ENCODE data around the gene CFAP61.

The CFAP61 gene

DNA sequence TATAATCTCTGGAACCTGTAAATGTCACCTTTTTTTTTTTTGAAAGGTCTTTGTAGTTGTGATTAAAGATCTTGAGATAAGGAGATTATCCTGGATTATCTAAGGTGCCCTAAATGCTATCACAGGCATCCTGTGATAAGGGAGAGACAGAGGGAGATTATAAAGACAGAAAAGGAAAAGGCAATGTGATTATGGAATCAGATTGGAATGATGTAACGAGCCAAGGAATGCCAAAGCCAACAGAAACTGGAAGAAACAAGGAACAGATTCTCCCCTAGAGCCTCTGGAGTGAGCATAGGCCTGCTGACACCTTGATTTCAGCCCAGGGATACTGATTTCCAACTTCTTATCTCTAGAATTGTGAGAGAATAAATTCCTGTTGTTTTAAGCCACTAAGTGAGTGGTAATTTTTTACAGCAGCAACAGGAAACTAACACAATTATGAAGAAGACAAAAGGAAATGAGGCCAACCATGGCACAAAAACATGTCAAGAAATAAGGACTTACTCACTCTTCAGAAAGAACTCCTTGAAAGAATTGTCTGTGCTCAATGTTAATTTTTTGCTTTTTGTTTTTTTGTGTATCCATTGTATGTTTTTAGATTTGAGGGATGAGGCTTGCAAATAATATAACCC lies 82.7 kb downstream of the CFAP61 start:
- TF ChIP-seq, protein P1, sequence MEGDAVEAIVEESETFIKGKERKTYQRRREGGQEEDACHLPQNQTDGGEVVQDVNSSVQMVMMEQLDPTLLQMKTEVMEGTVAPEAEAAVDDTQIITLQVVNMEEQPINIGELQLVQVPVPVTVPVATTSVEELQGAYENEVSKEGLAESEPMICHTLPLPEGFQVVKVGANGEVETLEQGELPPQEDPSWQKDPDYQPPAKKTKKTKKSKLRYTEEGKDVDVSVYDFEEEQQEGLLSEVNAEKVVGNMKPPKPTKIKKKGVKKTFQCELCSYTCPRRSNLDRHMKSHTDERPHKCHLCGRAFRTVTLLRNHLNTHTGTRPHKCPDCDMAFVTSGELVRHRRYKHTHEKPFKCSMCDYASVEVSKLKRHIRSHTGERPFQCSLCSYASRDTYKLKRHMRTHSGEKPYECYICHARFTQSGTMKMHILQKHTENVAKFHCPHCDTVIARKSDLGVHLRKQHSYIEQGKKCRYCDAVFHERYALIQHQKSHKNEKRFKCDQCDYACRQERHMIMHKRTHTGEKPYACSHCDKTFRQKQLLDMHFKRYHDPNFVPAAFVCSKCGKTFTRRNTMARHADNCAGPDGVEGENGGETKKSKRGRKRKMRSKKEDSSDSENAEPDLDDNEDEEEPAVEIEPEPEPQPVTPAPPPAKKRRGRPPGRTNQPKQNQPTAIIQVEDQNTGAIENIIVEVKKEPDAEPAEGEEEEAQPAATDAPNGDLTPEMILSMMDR (IDR thresholded peaks at IDR 0.05; ENCODE audit: borderline replicate concordance, control extremely low read depth, extremely low read depth, insufficient read depth, missing control alignments), result no peak
- DNase-seq (ENCODE audit: low spot score), result no peak

GRCh38 chr20:20136313-20136712 lies 84.0 kb downstream of the CFAP61 start:
- in situ Hi-C loops (cut with MboI; ENCODE audit: low sequenced_read_pairs, unreplicated experiment), result no loop called here
- TF ChIP-seq, protein P1 (IDR thresholded peaks at IDR 0.05; ENCODE audit: borderline replicate concordance, control extremely low read depth, extremely low read depth, insufficient read depth, missing control alignments), result no peak
- no peak for DNase-seq (ENCODE audit: low spot score)

More for the DNA sequence above, 82.7 kb downstream of the CFAP61 start:
- in situ Hi-C loops (cut with MboI; ENCODE audit: low sequenced_read_pairs, unreplicated experiment), result no loop called here

DNA sequence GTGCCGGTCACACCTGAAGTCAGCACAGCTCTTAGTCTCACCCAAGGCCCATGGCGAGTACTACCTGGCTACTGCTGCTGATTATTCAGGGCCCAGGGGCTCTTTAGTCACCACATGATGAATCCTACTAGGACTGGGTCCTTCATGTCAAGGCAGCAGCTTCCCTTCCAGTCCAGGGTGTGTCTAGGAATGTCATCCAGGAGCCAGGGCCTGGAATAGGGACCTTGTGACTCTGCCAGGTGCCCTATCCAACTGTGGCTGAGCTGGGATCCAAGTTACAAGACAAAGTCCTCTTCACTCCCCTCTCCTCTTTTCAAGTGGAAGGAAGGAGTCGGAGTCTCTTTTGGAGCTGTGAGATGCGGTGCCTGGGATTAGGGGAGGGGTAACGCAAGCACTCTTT lies 85.5 kb downstream of the CFAP61 start:
- in situ Hi-C loops (cut with MboI; ENCODE audit: low sequenced_read_pairs, unreplicated experiment), result no loop called here
- DNase-seq (ENCODE audit: low spot score), result no peak
- TF ChIP-seq, protein P1 (IDR thresholded peaks at IDR 0.05; ENCODE audit: borderline replicate concordance, control extremely low read depth, extremely low read depth, insufficient read depth, missing control alignments), result no peak

DNA sequence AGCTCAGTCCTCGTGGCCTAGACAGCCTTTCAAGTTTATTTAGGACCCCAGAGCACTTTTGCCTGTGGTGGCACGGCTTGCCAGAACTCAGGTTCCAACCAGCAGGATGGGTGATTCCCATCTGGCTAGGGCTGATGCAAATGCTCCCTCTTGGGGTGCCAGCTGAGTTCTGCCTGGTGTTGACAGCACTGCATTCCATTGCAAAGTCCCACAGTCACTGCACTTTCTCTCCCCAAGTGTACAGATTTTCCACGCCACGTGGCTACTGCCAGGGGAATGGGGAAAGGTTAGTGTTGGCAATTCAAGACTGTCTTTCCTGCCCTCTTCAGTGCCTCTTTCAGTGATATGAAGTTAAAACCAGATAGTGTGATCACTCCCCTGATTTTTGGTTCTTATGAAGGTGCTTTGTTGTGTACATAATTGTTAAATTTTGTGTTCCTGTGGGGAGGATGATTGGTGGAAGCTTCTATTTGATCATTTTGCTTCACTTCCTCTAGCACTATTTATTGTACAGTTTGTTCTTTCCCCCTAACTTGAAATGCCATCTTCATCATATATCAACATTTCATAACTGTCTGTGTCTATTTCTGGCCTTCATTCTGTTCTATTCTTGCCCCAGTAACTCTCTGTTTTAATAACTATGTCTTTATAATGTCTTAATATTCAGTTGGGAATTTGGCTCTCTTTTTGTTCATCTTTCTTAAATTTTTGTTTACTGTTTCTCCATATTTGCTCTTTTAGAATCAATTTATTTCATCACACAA lies 86.2 kb downstream of the CFAP61 start:
- in situ Hi-C loops (cut with MboI; ENCODE audit: low sequenced_read_pairs, unreplicated experiment), result no loop called here
- DNase-seq (ENCODE audit: low spot score), result no peak
- TF ChIP-seq, protein P1 (IDR thresholded peaks at IDR 0.05; ENCODE audit: borderline replicate concordance, control extremely low read depth, extremely low read depth, insufficient read depth, missing control alignments), result no peak

DNA sequence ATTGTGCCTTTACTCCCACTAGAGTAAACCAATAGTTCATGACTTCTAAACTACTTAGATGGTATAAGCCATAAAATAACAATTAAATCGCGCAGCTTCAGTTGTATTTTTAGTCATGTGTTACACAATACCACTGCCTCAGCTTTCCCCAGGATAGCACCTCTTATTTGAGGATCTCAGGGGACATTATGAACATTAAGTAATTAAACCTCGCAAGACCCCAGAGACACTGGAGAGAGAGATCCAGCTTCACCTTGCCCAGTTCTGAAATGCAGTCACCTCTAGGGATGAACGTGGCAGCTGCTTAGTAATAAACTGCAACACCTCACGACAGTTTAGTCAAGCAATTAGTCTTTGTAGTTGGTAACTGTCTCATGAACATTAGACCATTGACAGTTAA lies 87.1 kb downstream of the CFAP61 start:
- no peak for DNase-seq (ENCODE audit: low spot score)
- TF ChIP-seq, protein P1 (IDR thresholded peaks at IDR 0.05; ENCODE audit: borderline replicate concordance, control extremely low read depth, extremely low read depth, insufficient read depth, missing control alignments), result no peak
- in situ Hi-C loops (cut with MboI; ENCODE audit: low sequenced_read_pairs, unreplicated experiment), result no loop called here

- TF ChIP-seq, protein P1 (IDR thresholded peaks at IDR 0.05; ENCODE audit: borderline replicate concordance, control extremely low read depth, extremely low read depth, insufficient read depth, missing control alignments), result no peak
- in situ Hi-C loops (cut with MboI; ENCODE audit: low sequenced_read_pairs, unreplicated experiment), result no loop called here
- DNase-seq (ENCODE audit: low spot score), result no peak
These were observed 90.8 kb downstream of the CFAP61 start for GRCh38 chr20:20143165-20143564.
